Heart left ventricle (tissue), 16 donors: ENCODE data around the gene MICAL3. TPM values are rescaled to one million over a fixed set of nuclear protein-coding genes. Genes with fewer than 3 reads are reported as not detected.

Experiments used
- ATAC-seq, 4 donors: fragments of 200-7000 bp; cut with Tn5 transposase; one replicate each; pipeline ENCODE4 v1.9.1; 2020 to 2022; ENCODE audit warnings: moderate library complexity in 4 of 4, mild to moderate bottlenecking in 3 of 4, moderate number of reproducible peaks in 1 of 4
- DNase-seq, 5 donors: peaks; one replicate each; pipeline ENCODE4 v3.0.0-alpha.2; 2020
- H3K27ac ChIP-seq, 12 donors: fragments of 200-600 bp; sonication (generic) in 4 of 12; one replicate each; pipeline versions ENCODE4 v1.5.0 to v1.8.0; 2016 to 2022; ENCODE audit warnings: mild to moderate bottlenecking in 2 of 12
- H3K27me3 ChIP-seq, 9 donors: fragments of 200-600 bp; sonication (generic) in 2 of 9; one replicate each; pipeline versions ENCODE4 v1.5.1 to v1.8.0; 2016 to 2022; ENCODE audit warnings: mild to moderate bottlenecking in 3 of 9
- H3K36me3 ChIP-seq, 9 donors: fragments of 200-600 bp; sonication (generic) in 2 of 9; one replicate each; pipeline versions ENCODE4 v1.5.0 to v1.8.0; 2018 to 2022; ENCODE audit warnings: mild to moderate bottlenecking in 2 of 9
- H3K4me1 ChIP-seq, 12 donors: fragments of 200-600 bp; sonication (generic) in 4 of 12; one replicate each; pipeline versions ENCODE4 v1.5.0 to v1.8.0; 2016 to 2022; ENCODE audit warnings: mild to moderate bottlenecking in 3 of 12
- H3K4me3 ChIP-seq, 12 donors: fragments of 200-600 bp; sonication (generic) in 4 of 12; one replicate each; pipeline versions ENCODE4 v1.5.0 to v1.8.0; 2017 to 2022; ENCODE audit warnings: mild to moderate bottlenecking in 9 of 12, moderate library complexity in 4 of 12
- H3K9me3 ChIP-seq, 12 donors: fragments of 200-600 bp; sonication (generic) in 4 of 12; one replicate each; pipeline versions ENCODE4 v1.5.0 to v1.8.0; 2016 to 2022; ENCODE audit warnings: mild to moderate bottlenecking in 1 of 12
- CTCF ChIP-seq, 12 donors: fragments of 200-600 bp; sonication (generic) in 4 of 12; IDR thresholded peaks; one replicate each; pipeline versions ENCODE4 v1.5.0 to v1.8.0; 2018 to 2022; ENCODE audit warnings: antibody characterized with exemption in 12 of 12, mild to moderate bottlenecking in 5 of 12
- POLR2A ChIP-seq, 2 donors: fragments of 450-650 bp; IDR thresholded peaks; one replicate each; pipeline ENCODE4 v1.6.1; 2017; ENCODE audit warnings: antibody characterized with exemption in 2 of 2, mild to moderate bottlenecking in 2 of 2, moderate library complexity in 2 of 2
- WGBS, 4 donors: extraction: QIAGEN DNeasy Blood & Tissue Kit in 2 of 4; methylation state at CpG; one replicate each; pipeline versions ENCODE4 v1.1.5 to v1.1.7; 2013 to 2018; 5-methylcytosine and 5-hydroxymethylcytosine counted together
- intact Hi-C, 10 donors: fragments of 100-400 bp; cut with DNase I; formaldehyde crosslinking; loops; one replicate each; pipeline versions ENCODE4 v1.11.1 to v1.14.2; 2022
- microRNA counts, 2 donors: library from miRNA; unstranded; fragments of <30 nt; microRNA quantifications; one replicate each; lab custom pipeline; 2016
- microRNA-seq, 4 donors: library from miRNA; unstranded; fragments of <30 nt; microRNA quantifications; one replicate each; pipeline versions ENCODE4 to v1.2.0, GENCODE V29; 2017 to 2020
- polyA plus RNA-seq, 2 donors: library from polyadenylated mRNA; stranded (reverse); fragments of 200-250 nt; gene quantifications; one replicate each; pipeline ENCODE4 v1.2.3, GENCODE V29; 2013
- total RNA-seq, 9 donors: library from RNA; depleted of rRNA in 2 of 9; stranded (reverse); fragments of >200 nt in 2 of 9; fragmentation: NEBNext Ultra II Directional in 3 of 9; extraction: Animal tissue kit (Norgen Biotek cat#: 25700) in 3 of 9; gene quantifications; one replicate each; pipeline versions ENCODE4 v1.1.0 to v1.2.4, GENCODE V29; 2016 to 2023
- donor health status: ischemic (EF 13 %, LVEDD 7.1; RV severe dilation, severe dysfunction).
- donor health status: healthy with polysubstance abuse.
- donor health status: DM: no; HTN: yes; CAD: no.
- donor health status: DM: no; HTN: no; CAD: no.
- donor health status: ischemic (EF 25% LVEDD 6.9; RV normal size, moderate dysfunction).
- donor health status: ischemic (EF 25% LVEDD 5.7; RV mildly dilated, moderate dysfunction).
- donor health status: healthy.
- donor health status: DM: yes; HTN: yes; CAD: no.
- donor health status: ischemic (EF 35%, LVEDD 5.7; RV mildly dilated, moderate dysfunction).
- donor health status: nonischemic (EF 11% LVEDD 7.7; RV severe dilation, severe dysfunction).
- donor health status: DM: yes; HTN: yes; CAD: no.
- donor health status: PGD.
- donor health status: ischemic (EF 29% LVEDD 5.4; RV normal size, mild dysfunction).
- donor health status: nonischemic (EF 23%, LVEDD 6.1; RV moderate dilation, normal function).

Gene MICAL3
- total and polyA plus RNA-seq, 11 donors, result 41.3 to 125 (median 83.3) TPM

- 92 to 96% (median 94%) methylated on average over 28 to 36 of the region's 36 CpGs for WGBS, 4 donors
- intact Hi-C loops, result loop anchor here in 3 of 10 donors (10.0 kb wide), 3 partner anchors 155 to 335 kb away; partner anchors contain the start of gene PEX26 (in 1 of the 3)
- ATAC-seq, result no peak
- H3K27me3 ChIP-seq, result no peaks in the 10 kb centered on the region
- no peak overlapping the region for H3K27ac ChIP-seq
- no peak for DNase-seq
- no peak overlapping the region for H3K4me3 ChIP-seq
- TF ChIP-seq CTCF (IDR thresholded peaks at IDR 0.05), result no peak
- no peak for TF ChIP-seq POLR2A (IDR thresholded peaks at IDR 0.05)
- H3K36me3 ChIP-seq, result peaks cover 0 to 61% (median 19%) of the 10 kb centered on the region in 9 donors
- H3K4me1 ChIP-seq, result peaks cover 0 to 15% (median 3%) of the 10 kb centered on the region in 12 donors
- no peaks in the 10 kb centered on the region for H3K9me3 ChIP-seq
These were observed 285.0 kb downstream of the MICAL3 start for GRCh38 chr22:17739196-17739975.

DNA sequence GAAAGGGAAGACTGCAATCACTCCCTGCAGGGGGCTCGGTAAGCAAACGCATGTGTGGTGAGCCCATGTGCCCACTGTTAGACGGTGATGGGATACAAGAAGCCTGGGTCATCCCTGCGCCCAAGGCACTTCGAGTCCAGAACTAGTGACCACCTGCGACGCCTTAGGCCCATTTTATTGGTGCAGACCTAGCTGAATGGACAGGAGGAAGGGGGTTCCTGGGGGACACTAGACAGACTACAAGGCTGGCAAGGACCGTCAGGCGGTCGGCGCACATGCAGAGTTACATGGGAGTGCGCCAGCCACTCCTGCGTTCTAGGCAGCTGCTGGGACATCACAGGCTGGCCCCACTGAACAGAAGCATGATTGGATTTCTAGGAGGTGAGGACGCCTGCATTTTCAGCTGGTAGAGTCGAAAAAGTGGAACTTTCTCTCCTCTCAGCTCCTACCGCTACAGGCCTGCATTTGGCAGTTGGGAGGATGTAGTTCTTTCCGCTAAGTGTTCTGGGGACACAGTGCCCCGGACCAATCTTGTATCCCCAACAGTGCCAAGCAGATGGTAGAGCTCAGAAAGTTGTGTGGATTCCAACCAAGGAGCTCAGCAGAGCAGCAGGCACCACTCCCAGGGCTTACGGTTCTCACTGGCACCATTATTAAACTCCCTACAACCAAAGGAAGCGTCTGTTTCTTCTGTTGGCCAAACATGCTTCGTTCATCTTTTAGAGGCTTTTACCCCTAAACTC is 285.8 kb downstream of the MICAL3 start:
- no peak for DNase-seq
- Histone ChIP-seq H3K9me3 (no peaks in the 10 kb centered on the region), H3K4me1 (peaks cover 0 to 8% (median 1%) of the 10 kb centered on the region in 12 donors), H3K36me3 (peaks cover 0 to 66% (median 27%) of the 10 kb centered on the region in 9 donors), H3K4me3 (no peak overlapping the region), H3K27ac (no peak overlapping the region), H3K27me3 (no peaks in the 10 kb centered on the region)
- WGBS, 4 donors, result 93 to 96% (median 94%) methylated on average over 15 to 21 of the region's 21 CpGs
- ATAC-seq, result no peak
- no peak for TF ChIP-seq CTCF (IDR thresholded peaks at IDR 0.05)
- TF ChIP-seq POLR2A (IDR thresholded peaks at IDR 0.05), result no peak
- intact Hi-C loops, result loop anchor here in 3 of 10 donors (10.0 kb wide), 3 partner anchors 156 to 336 kb away; partner anchors contain the start of gene PEX26 (in 1 of the 3)

MicroRNA genes within 50 kb of the gene (microRNA counts, 767-probe panel; counts per million panel counts)
- microRNA hsa-miR-648 (lab: Ali Mortazavi, UCI), result 0 to 71.6 counts per million in 2 donors

Small RNA genes lying within 50 kb of the gene (microRNA-seq; reads per million reads assigned to microRNA genes)
- 0 reads per million in 4 donors for gene MIR3198-1
- gene MIR648, result 0 to 0.06 (median 0) reads per million in 4 donors

Other genes starting within 250 kb of the MICAL3 start
- 10 to 100 TPM; 15.8 to 27.3 (median 22.0) TPM for gene PEX26, start 53.4 kb upstream of the MICAL3 start, total RNA-seq
- gene PEX26, start 53.4 kb upstream of the MICAL3 start, polyA plus RNA-seq, result 10 to 100 TPM; 11.7 to 21.9 TPM
- gene TUBA8, start 86.2 kb upstream of the MICAL3 start, total RNA-seq, result 100 to 1,000 TPM in 4 of 9 donors, 10 to 100 TPM in 5; 56.3 to 183 (median 92.2) TPM
- gene TUBA8, start 86.2 kb upstream of the MICAL3 start, polyA plus RNA-seq, result 100 to 1,000 TPM in 1 of 2 donors, 10 to 100 TPM in 1; 44.1 to 338 TPM
- gene USP18, start 125.6 kb upstream of the MICAL3 start, total RNA-seq, result 1 to 10 TPM; 2.0 to 7.2 (median 3.4) TPM
- gene USP18, start 125.6 kb upstream of the MICAL3 start, polyA plus RNA-seq, result 1 to 10 TPM; 2.6 to 2.8 TPM